Hepatocyte (in vitro differentiated cells): ENCODE results near the gene PDK4. TPM values are rescaled to one million over a fixed set of nuclear protein-coding genes. Genes with fewer than 3 reads are reported as not detected.

ENCODE experiments used
- DNase-seq: peaks from one replicate; pipeline ENCODE4 v3.0.0-alpha.2; 2016; ENCODE audit warnings: low spot score
- H2AFZ ChIP-seq: fragments of 200-600 bp; sonication (generic); 2 replicates; pipeline ENCODE4 v1.6.0; 2016; ENCODE audit warnings: antibody characterized with exemption, mild to moderate bottlenecking
- H3K27ac ChIP-seq: fragments of 200-600 bp; sonication (generic); 2 replicates; pipeline ENCODE4 v1.5.1; 2016; ENCODE audit warnings: mild to moderate bottlenecking
- H3K27me3 ChIP-seq: fragments of 200-600 bp; sonication (generic); 2 replicates; pipeline ENCODE4 v1.6.1; 2016
- H3K36me3 ChIP-seq: fragments of 200-600 bp; sonication (generic); replicated peaks from 2 replicates; pipeline ENCODE4 v1.5.1; 2016; ENCODE audit warnings: low read depth; ENCODE audit not compliant: insufficient read depth
- H3K4me1 ChIP-seq: fragments of 200-600 bp; sonication (generic); 2 replicates; pipeline ENCODE4 v1.5.1; 2016; ENCODE audit warnings: mild to moderate bottlenecking, moderate library complexity; ENCODE audit not compliant: insufficient read depth
- H3K4me2 ChIP-seq: fragments of 200-600 bp; sonication (generic); 2 replicates; pipeline ENCODE4 v1.6.0; 2016
- H3K4me3 ChIP-seq: fragments of 200-600 bp; sonication (generic); 2 replicates; pipeline ENCODE4 v1.5.1; 2016; ENCODE audit warnings: mild to moderate bottlenecking
- H3K79me2 ChIP-seq: fragments of 200-600 bp; sonication (generic); 2 replicates; pipeline ENCODE4 v1.6.0; 2017; ENCODE audit warnings: mild to moderate bottlenecking
- H3K9me2 ChIP-seq: fragments of 200-600 bp; sonication (generic); replicated peaks from 2 replicates; pipeline ENCODE4 v1.6.0; 2017; ENCODE audit warnings: mild to moderate bottlenecking; ENCODE audit not compliant: insufficient read depth
- H3K9me3 ChIP-seq: fragments of 200-600 bp; sonication (generic); 2 replicates; pipeline ENCODE4 v1.5.1; 2016; ENCODE audit warnings: low read depth, mild to moderate bottlenecking
- H4K20me1 ChIP-seq: fragments of 200-600 bp; sonication (generic); 2 replicates; pipeline ENCODE4 v1.6.0; 2016; ENCODE audit warnings: mild to moderate bottlenecking; ENCODE audit not compliant: insufficient read depth, poor library complexity, severe bottlenecking
- EZH2 ChIP-seq: fragments of 200-600 bp; sonication (generic); IDR thresholded peaks from 2 replicates; pipeline ENCODE4 v1.6.1; 2016; ENCODE audit warnings: antibody characterized with exemption, mild to moderate bottlenecking, borderline replicate concordance
- EZH2phosphoT487 ChIP-seq: fragments of 200-600 bp; sonication (generic); IDR thresholded peaks from one replicate; pipeline ENCODE4 v1.6.1; 2018; ENCODE audit warnings: antibody characterized with exemption, mild to moderate bottlenecking, low read depth, moderate library complexity; ENCODE audit not compliant: unreplicated experiment, severe bottlenecking
- WGBS: methylation state at CpG from one replicate; pipeline ENCODE4 v1.1.6; 2016; ENCODE audit warnings: low lambda C conversion rate; ENCODE audit errors: missing lambda C conversion rate; 5-methylcytosine and 5-hydroxymethylcytosine counted together
- polyA plus RNA-seq: library from polyadenylated mRNA; unstranded; fragments of >200 nt; fragmentation: Nextera tagmentation; extraction: Ambion mirVana; gene quantifications from 2 replicates; pipeline ENCODE4 v1.2.1, GENCODE V29; 2016
- total RNA-seq: library from RNA; depleted of rRNA; stranded (reverse); fragments of >200 nt; gene quantifications from 2 replicates; pipeline ENCODE4 v1.2.3, GENCODE V29; 2014
- TF ChIP-seq, protein P1 (sequence below): fragments of 200-600 bp; sonication (generic); IDR thresholded peaks from 2 replicates; pipeline ENCODE4 v1.5.1; 2016; ENCODE audit warnings: antibody characterized with exemption, mild to moderate bottlenecking; ENCODE audit not compliant: poor library complexity

PDK4 gene
- total and polyA plus RNA-seq, 2 experiments from 2014 or later: 26.0 to 34.6 TPM

DNA sequence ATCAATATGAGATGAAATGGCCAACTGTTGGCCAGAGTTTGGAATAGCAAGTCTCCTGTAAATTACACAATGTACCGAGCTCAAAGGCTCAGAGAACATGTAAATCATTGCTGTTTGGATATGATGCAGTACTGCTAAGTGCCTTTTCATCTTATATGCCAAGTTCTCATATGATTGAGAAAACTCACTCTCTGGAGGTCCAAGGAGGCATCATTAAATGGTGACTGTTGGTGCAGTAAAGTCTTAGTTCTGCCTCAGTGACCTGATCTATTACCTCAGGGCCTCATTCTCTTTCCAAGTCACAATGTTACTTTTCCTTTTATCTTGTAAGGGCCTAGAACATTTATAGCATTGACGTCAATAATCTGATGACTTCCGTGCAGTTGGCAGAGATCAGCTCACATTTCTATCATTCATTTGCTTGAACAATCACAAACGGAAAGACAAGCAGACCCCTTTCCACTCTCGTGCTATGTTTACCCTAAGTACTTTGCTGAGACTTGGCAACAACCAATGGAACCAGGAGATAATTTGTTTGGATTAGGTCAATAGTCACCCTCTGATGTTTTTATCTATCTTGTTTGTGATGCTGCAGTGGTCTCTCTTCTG lies 32.6 kb upstream of the PDK4 start:
- no peaks in the 10 kb centered on the region for H3K4me1 ChIP-seq
- H2AFZ ChIP-seq: no peak overlapping the region
- H3K27ac ChIP-seq: peak overlapping the region; percentile 58
- H3K36me3 ChIP-seq: no peaks in the 10 kb centered on the region
- H3K9me3 ChIP-seq: no peaks in the 10 kb centered on the region
- TF ChIP-seq, protein P1, sequence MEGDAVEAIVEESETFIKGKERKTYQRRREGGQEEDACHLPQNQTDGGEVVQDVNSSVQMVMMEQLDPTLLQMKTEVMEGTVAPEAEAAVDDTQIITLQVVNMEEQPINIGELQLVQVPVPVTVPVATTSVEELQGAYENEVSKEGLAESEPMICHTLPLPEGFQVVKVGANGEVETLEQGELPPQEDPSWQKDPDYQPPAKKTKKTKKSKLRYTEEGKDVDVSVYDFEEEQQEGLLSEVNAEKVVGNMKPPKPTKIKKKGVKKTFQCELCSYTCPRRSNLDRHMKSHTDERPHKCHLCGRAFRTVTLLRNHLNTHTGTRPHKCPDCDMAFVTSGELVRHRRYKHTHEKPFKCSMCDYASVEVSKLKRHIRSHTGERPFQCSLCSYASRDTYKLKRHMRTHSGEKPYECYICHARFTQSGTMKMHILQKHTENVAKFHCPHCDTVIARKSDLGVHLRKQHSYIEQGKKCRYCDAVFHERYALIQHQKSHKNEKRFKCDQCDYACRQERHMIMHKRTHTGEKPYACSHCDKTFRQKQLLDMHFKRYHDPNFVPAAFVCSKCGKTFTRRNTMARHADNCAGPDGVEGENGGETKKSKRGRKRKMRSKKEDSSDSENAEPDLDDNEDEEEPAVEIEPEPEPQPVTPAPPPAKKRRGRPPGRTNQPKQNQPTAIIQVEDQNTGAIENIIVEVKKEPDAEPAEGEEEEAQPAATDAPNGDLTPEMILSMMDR: no peak
- TF ChIP-seq EZH2phosphoT487 (no peak), EZH2 (no peak)
- no peak overlapping the region for H3K4me3 ChIP-seq
- no peak overlapping the region for H3K4me2 ChIP-seq
- peak; percentile 30 for DNase-seq
- H3K9me2 ChIP-seq: no peaks in the 10 kb centered on the region
- H3K79me2 ChIP-seq: no peaks in the 10 kb centered on the region
- H4K20me1 ChIP-seq: no peaks in the 10 kb centered on the region
- H3K27me3 ChIP-seq: no peaks in the 10 kb centered on the region
- 51% methylated on average over 5 of the region's 5 CpGs for WGBS

GRCh38 chr7:95623788-95624187 lies 27.5 kb upstream of the PDK4 start:
- Histone ChIP-seq H3K27ac (no peak overlapping the region), H3K4me2 (no peak overlapping the region), H3K36me3 (no peaks in the 10 kb centered on the region), H3K79me2 (no peaks in the 10 kb centered on the region), H4K20me1 (no peaks in the 10 kb centered on the region), H3K9me2 (no peaks in the 10 kb centered on the region), H3K4me3 (no peak overlapping the region), H3K9me3 (no peaks in the 10 kb centered on the region), H2AFZ (no peak overlapping the region), H3K27me3 (no peaks in the 10 kb centered on the region), H3K4me1 (no peaks in the 10 kb centered on the region)
- no peak for DNase-seq
- TF ChIP-seq EZH2phosphoT487: no peak
- no peak for TF ChIP-seq EZH2
- TF ChIP-seq, protein P1: no peak
- WGBS: 3% methylated on average over 1 of the region's 1 CpG

DNA sequence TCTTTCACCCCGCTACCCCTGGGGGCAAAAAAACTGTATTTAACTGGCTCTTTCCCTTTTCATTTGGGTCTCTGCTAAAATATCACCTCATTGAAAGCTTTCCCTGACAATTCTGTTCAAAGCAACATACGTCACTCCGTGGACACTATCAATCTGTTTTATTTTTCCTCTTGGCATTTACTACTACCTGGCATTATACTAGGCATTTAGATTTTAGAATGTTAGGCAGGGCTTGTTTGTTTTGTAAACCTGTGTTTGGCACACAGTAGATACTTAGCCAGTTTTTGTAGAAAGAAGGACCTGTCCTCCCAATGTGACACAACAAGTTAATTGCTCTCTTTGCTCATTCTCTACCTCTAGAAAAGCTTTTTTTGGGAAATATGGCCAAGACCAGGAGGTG lies 26.5 kb upstream of the PDK4 start:
- Histone ChIP-seq H3K4me2 (no peak overlapping the region), H3K9me3 (no peaks in the 10 kb centered on the region), H3K4me1 (no peaks in the 10 kb centered on the region), H3K27ac (no peak overlapping the region), H3K4me3 (no peak overlapping the region), H2AFZ (no peak overlapping the region), H4K20me1 (no peaks in the 10 kb centered on the region), H3K79me2 (no peaks in the 10 kb centered on the region), H3K36me3 (no peaks in the 10 kb centered on the region), H3K27me3 (no peaks in the 10 kb centered on the region), H3K9me2 (no peaks in the 10 kb centered on the region)
- WGBS: 80% methylated on average over 3 of the region's 3 CpGs
- TF ChIP-seq EZH2phosphoT487: no peak
- TF ChIP-seq, protein P1: no peak
- no peak for TF ChIP-seq EZH2
- no peak for DNase-seq
